Renal cortex interstitium (tissue), 11 donors: Measurements from ENCODE around the gene TAAR8. TPM values are rescaled to one million over a fixed set of nuclear protein-coding genes. Genes with fewer than 3 reads are reported as not detected.
A peak's percentile ranks its signal among the peaks of the same experiment; 100 is the strongest.
"Not testable (repeated sequence)": the region's sequence is repeated elsewhere in the genome, so short reads cannot be mapped to it uniquely, and the experiment has no call there.

Source experiments
- DNase-seq, 11 donors: peaks; one replicate each; pipeline ENCODE4 v3.0.0-alpha.2; 2013; ENCODE audit warnings: low read depth in 9 of 11, low spot score in 4 of 11; ENCODE audit errors: extremely low read depth in 1 of 11
- polyA plus RNA-seq, 3 donors: library from polyadenylated mRNA; unstranded; fragments of 120-200 nt; gene quantifications; one replicate each; pipeline ENCODE4 v1.2.1, GENCODE V29; 2013; ENCODE audit not compliant: insufficient read length in 3 of 3

The TAAR8 gene
- polyA plus RNA-seq, 3 donors = not detected

DNA sequence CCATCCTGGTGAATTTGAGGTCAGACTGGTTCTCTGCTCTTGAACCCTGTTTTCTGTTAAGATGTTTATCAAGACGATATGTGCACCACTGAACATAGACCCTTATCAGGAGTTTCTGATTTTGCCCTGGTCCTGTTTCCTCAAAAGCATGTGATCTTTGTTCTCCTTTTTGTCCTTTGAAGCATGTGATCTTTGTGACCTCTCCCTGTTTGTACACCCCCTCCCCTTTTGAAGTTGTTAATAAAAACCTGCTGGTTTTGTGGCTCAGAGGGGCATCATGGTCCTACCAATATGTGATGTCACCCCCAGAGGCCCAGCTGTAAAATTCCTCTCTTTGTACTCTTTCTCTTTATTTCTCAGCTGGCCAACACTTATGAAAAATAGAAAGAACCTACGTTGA, 17.9 kb upstream of the TAAR8 start:
- not testable (repeated sequence) for DNase-seq

- no peak for DNase-seq
Measured at GRCh38 chr6:132537145-132537544, 15.3 kb upstream of the TAAR8 start.

GRCh38 chr6:132537977-132538376, 14.5 kb upstream of the TAAR8 start, which contains the start of gene TAAR9:
Gene TAAR9, plus strand, starts transcription at chr6:132538277. Its CDS starts 13 bp downstream, at chr6:132538290.
- no peak for DNase-seq

DNA sequence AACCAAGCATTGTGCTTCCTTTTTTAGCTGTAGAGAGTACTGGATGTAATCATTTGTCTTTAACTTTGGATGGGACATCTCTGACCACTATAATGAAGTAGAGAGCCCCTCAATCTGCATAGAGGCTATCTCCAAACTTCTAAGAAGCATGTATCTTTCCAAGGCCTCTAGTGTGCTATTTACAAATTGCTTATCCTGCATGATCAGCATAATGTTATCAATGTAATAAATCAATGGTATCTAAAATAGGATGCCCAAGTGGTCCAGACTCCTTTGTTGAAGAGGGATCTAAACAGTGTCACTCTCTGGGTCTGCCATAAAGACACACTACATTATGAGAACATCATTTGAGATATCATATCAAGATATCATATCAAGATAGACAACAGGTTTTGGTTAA, 7.6 kb upstream of the TAAR8 start:
- DNase-seq = no peak

DNA sequence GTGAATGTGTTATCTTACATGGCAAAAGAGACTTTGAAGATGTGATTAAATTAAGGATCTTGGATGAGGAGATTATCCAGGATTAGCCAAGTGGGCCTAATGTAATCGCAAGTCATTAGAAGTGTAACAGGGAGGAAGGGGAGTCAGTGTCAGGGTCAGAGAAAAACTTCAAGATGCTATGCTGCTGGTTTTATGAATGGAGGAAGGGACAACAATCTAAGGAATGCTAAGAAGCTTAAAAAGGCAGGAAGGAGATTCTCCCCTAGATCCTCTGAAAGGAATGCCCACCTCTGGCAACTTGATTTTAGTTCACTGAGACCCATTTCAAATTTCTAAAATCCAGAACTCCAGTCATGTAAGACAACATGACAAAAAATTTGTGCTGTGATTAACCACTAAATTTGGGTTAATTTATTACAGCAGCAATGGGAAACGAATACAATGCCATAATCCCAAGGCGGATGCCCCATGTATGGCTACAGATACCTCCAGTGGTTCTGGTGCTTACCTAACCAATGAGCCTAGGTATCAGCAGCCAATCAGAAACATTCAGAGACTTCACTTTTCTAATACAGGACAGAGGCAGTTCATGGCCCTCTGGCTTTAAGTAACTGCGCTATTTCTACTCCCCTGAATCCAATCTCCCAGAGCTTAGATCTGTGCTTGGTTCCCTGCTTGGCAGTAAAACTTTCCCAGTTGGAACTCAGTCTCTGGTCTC, 3.6 kb upstream of the TAAR8 start:
- DNase-seq = no peak

DNA sequence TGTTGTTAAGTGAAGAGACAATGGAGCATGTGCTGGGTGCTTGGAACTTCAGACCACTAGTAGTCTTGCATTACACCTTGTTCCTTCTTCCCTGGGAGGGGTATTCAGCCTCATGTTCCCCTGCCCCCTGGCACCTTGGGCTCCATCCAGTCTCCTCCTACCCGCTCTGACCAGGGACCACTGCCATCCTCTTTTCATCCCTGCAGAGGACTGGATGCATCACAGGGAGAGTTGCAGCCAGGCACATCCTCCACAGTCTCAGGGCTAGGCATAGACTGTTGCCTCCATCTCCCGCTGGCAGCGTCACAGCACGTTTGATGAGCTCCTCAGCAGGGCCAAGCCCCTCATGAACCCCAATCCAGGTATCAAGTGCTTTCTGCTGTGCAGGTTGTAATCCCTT, 1.3 kb upstream of the TAAR8 start:
- DNase-seq = no peak

GRCh38 chr6:132560087-132560486, 7.6 kb downstream of the TAAR8 start:
- DNase-seq = not testable (repeated sequence)

DNA sequence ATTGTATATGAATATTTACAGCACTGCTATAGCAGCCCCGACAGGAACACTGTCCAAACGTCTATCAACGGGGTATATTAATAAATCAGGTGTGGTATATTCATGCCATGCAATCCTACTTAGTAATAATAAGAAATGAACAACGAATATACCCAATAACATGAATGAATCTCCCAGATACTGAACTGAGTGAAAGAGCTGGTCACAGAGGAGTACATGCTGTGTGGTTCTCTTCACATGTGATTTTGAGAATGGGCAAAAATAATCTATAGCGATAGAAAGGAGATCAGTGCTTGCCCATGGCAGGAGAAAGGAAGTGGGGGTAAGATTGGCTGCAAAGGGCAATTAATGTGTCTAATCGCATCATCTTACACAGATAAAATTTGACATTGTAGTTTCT, 13.9 kb downstream of the TAAR8 start:
- DNase-seq = no peak

DNA sequence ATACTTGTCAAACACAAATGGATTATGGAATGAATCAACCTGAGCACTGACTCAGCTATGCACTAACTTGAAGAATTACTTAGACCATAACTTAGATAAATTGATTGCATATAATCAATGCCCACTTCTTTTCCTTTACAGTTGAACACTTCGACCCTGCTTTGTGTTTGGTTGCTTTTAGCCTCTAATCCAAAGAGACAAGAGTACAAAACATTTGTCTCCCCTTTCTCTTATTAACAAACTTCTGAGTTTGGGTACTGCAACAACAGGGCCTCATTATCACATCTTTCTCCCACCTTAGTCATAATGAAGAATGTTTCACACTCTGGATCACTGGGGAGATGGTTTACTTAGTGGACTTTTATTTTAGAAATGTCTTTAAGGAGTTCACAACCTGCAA, 15.1 kb downstream of the TAAR8 start:
- no peak for DNase-seq

DNA sequence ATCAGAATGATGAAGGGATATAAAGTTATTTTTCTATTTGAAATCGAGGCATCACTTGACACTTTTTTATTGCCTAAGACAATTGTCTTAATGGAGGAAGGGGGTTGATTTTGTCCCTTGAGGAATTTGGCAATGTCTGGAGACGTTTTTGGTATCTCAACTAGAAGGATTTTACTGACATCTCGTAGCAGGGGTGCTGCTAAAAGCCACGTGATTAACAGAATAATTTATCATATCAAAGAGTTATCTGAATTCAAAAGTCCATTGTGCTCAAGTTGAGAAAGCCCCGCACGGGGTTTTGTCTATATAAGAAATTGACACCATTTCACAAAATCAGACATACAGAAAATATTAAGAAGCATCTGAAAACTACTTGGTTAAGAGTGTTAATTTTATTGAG, 16.1 kb downstream of the TAAR8 start:
- no peak for DNase-seq

DNA sequence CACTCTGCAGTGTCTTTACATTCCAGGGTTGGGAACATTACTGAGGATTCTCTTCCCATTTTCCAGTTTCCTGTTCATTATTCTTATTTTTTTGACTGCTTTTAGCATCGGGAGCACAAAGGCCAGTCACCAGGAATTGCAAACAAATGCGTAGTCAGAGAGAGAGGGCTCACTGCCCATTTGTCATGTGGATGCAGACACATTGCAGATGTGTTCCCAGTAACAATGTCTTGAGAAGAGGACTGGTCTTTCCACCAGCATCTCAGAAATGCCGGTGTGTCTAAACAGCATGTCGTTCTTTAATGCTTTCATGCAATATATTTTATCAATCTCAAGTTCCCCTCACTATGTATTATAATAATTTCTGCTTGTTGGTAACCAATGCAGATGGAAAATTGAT, 16.7 kb downstream of the TAAR8 start:
- peak in 1 of 11 donors; percentile 2 for DNase-seq

DNA sequence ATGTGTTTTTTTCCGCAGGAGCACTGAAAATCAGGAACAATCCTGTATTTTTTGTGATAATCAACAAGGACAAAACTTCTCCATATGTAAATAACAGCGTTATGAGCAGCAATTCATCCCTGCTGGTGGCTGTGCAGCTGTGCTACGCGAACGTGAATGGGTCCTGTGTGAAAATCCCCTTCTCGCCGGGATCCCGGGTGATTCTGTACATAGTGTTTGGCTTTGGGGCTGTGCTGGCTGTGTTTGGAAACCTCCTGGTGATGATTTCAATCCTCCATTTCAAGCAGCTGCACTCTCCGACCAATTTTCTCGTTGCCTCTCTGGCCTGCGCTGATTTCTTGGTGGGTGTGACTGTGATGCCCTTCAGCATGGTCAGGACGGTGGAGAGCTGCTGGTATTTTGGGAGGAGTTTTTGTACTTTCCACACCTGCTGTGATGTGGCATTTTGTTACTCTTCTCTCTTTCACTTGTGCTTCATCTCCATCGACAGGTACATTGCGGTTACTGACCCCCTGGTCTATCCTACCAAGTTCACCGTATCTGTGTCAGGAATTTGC, 17.8 kb downstream of the TAAR8 start, which contains the start of gene TAAR6:
Gene TAAR6 (plus strand): TSS at position 102 of the 557 bp plus-strand sequence. CDS start 0 bp downstream, at position 102.
- no peak for DNase-seq

GRCh38 chr6:132571774-132572173, 19.3 kb downstream of the TAAR8 start:
- DNase-seq = no peak

- no peak for DNase-seq
Measured at GRCh38 chr6:132584698-132585097, 32.2 kb downstream of the TAAR8 start.

- no peak for DNase-seq
Measured at GRCh38 chr6:132587424-132587823, 35.0 kb downstream of the TAAR8 start.

- DNase-seq = no peak
Measured at GRCh38 chr6:132589454-132589853, 37.0 kb downstream of the TAAR8 start, which contains the start of gene TAAR5. Gene TAAR5, minus strand, starts transcription at chr6:132589741. Its CDS starts 55 bp downstream, at chr6:132589686.

DNA sequence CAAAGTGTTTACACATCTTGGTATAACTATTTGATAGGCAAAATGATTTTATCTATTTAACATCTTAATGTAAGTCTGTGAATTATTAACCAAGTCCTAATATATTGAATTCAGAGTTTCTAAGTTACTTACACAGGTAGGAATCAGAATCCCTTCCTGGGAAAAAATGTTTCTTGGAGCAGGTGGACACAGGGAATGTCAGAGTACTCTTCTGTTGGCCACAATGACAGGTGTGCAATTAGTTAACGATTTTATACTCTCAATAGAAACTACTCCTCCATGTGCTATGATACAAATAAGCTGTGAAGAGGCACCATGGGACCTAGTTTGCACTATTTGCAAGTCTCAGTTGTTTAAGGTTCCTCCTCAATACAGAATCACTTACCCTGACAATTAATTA, 37.9 kb downstream of the TAAR8 start:
- no peak for DNase-seq

DNA sequence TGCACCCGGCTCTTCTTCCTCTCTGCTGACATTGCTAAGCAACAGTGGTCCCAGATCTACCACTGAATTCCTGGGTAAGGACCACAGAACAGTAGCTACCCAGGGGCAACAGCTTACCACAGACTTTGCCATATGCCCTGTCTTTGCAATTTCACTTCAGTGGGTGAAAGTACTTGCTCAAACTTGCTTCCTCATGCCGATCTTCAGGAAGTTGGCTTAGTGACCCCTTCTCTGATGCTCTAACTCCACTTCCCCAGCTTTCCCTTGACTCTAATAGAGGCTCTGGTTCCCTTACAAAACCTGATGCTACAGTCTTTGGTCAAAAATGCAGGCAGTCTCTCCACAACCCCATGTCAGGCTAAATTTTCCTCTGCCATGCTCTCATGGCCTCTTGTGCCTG, 40.4 kb downstream of the TAAR8 start:
- no peak for DNase-seq

- no peak for DNase-seq
Measured at GRCh38 chr6:132596201-132596600, 43.7 kb downstream of the TAAR8 start.

DNA sequence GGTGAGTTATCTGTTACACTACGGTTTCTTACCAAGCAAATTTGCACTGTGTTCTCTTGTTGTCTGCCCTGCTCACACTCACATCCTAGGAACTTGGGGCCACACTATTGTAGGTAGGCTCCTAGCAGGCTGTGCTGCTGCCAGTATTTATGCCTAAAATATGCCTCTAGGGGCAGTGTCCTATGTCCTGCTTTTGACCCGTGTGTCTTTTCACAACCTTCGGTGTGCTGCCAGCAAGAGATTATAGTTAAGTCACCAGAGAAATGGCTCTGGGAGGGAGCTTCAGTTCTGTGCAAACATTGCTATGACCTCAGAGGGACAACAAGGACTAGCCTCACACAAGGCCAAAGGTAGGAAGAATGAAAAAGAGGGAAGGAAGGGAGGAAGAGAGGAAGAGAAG, 46.0 kb downstream of the TAAR8 start:
- no peak for DNase-seq

- not testable (repeated sequence) for DNase-seq
Measured at GRCh38 chr6:132600900-132601299, 48.4 kb downstream of the TAAR8 start.
